ENCODE results near the gene PRKN.
"Not testable (repeated sequence)": the region's sequence is repeated elsewhere in the genome, so short reads cannot be mapped to it uniquely, and the experiment has no call there.

Gene PRKN

DNA sequence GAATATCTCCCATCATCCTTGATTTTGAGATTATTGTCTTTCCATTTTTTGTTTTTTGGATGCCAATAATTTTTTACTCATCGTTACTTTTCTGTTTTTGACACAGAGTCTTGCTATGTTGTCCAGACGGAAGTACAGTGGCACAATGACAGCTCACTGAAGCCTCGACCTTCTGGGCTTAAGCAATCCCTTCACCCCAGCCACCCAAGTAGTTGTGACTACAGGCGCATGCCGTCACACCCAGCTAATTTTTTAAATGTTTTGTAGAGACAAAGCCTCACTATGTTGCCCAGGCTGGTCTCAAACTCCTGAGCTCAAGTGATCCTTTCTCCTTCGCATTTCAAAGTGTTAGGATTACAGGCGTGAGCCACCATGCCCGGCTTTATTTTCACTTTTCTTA is 851.3 kb downstream of the PRKN start:
- no peak for DNase-seq

DNA sequence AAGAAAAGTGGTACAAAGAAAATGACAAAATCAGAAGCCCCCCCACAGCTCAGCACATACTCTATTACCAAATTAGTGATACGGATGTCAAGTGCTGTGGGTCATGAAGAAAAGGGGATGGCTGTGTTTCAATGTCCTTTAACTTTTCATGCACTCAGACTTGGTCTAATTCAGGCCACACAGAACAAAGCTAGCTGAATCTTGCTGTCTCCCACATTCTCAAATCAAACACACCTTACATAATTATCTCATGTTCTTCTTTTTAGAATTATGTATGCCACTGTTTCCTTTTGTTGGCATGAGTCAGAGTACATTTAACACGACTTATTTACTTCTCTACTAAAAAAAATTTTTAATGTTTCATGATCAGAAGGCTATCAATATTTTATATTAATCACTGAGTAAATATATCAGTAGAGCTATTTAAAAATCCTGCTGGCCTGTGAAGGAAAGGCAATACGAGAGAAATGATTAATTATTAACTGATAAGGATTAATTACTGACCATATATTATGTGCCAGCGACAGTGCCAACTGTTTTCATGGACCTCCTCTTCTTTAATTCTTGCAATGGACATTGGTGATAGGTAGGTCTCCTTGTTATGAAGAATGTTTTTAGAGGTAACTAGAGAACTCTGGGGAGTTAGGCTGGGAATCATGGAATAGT is 857.2 kb downstream of the PRKN start:
- no peak for DNase-seq

DNA sequence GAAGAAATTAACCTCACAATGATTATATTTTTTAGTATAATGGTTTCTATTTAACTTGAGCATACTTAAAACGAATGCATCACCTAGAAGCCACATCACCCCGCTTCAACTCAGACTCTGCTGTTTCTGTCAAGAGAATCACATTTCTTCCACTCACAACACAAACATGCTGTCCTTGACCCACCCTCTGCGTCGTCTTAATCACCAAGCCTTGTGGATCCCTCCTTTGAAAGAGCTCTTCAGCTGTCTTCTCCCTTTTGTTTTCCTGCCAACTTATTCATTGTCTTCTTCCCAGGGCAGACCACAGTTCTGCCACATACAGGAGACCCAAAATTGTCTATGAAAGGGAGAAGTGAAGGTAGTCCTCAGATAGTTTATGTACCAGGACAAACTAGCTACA is 858.1 kb downstream of the PRKN start:
- no peak for DNase-seq

DNA sequence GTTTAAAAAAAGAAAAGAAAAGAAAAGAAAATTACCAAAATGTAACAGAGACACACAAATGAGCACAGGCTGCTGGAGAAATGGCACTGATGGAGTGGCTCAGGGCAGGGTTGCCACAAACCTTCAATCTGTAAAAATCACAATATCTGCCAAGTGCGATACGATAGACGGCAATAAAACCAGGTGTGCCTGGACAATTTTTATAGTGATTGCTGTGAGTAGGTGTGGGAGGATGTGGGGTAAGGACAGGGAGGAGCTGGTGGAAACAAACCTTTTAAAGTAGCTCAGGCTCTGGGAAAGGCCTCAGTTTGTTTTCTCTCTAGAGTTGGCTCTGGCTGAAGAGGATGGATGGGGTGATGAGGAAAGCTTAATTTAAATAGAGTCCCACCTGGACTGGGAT is 861.0 kb downstream of the PRKN start:
- DNase-seq, result no peak

DNA sequence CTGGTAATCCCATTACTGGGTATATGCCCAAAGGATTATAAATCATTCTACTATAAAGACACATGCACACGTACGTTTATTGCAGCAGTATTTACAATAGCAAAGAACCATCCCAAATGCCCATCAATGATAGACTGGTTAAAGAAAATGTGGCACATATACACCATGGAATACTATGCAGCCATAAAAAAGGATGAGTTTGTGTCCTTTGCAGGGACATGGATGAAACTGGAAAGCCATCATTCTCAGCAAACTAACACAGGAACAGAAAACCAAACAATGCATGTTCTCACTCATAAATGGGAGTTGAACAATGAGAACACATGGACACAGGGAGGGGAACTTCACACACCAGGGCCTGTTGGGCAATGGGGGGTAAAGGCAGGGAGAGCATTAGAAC is 866.5 kb downstream of the PRKN start:
- not testable (repeated sequence) for DNase-seq

DNA sequence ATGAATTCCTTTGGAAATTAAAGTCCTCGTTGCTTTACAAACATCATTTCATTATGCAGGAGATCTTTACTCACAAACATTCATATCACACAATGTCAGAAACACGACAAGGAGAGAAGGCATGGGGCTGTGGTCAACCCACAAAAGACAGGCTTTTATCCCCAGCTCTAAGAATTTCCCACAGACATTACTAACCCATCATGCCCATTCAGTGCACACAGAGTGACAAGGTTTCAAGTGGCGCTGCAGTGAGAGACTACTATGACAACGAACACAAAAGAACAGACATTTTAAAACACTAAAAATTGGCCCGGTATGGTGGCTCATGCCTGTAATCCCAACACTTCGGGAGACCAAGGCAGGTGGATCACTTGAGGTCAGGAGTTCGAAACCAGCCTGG is 873.9 kb downstream of the PRKN start:
- no peak for DNase-seq

DNA sequence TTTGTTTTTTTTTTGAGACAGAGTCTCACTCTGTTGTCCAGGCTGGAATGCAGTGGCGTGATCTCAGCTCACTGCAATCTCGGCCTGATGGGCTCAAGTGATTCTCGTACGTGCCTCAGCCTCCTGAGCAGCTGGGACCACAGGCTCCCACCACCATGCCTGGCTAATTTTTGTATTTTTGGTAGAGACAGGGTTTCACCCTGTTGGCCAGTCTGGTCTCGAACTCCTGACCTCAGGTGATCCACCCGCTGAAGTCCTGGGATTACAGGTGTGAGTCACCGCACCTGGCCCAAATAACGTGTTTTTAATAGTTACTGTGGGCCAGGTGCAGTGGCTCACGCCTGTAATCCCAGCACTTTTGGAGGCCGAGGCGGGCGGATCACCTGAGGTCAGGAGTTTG is 876.1 kb downstream of the PRKN start:
- DNase-seq, result not testable (repeated sequence)

DNA sequence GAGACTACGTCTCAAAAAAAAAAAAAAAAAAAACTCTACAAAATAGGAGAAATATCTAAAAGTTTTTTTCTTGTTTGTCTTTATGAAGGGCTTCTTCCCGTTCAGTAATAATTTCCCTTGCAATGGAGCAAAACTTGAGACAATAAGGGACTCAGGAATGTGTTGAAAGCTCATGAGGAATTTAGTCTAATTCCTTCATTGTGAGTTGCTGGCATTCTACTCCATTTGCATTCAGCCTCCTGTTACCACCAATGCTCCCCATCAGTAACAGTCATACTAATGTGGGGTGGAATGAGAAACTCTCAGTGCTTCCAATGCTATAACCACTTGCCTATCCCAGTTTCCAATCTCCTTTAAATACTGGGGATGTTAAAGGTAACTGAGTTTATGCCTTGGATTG is 877.0 kb downstream of the PRKN start:
- DNase-seq, result no peak

DNA sequence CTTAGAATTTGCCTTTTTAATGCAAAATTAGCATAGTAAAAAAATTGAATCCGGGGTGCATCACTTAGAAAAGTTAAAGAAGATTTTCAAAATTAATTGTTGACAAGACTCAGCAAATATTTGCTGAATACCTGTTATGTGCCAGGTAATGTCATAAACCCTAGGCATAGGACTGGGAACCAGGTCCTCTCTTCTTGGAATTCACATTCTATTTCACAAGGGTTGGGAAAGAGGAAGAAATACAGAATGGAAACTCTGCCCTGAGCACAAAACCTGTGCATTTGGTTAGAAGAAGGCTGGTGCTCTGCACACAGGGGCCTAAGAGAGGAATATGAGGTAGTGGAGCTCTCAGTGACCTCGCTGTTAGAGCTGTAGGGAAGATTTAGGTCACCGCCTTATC is 879.9 kb downstream of the PRKN start:
- no peak for DNase-seq

DNA sequence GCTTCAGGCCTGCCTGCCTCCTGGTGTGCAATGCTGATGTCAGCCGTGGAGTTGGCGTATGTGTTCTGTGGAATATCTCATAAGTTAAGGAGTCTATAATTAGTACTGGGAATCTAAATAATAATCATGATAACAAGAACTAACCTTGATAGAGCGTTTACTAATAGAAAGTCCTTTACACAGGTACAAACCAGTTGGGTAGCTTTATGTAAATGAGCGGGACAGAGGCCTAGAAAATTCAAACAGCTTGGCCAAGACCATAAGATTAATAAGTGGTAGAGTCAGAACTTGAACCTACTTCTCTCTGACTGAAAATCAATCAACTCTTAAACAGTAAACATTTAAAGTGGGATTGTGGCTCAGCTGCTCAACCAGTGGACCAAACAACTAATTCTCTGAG is 882.8 kb downstream of the PRKN start:
- DNase-seq, result no peak

DNA sequence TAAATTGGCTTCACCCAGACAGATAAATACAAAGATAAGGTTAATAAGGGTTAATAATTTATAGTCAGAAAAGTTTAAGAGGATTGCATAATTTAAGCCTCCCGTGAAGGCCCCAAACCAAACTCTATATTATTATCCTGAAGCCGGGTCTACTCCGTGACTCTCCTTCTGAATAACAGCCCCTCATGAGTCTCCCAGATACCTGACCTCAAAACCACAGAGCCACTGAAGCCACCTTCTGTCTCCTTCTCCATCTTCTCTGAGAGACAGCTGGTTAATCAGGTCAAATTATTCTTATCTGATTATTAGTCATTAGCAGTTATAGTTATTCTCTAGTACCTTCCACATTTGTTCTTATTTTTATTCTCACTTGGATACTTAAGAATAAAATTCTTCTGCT is 884.5 kb downstream of the PRKN start:
- no peak for DNase-seq

DNA sequence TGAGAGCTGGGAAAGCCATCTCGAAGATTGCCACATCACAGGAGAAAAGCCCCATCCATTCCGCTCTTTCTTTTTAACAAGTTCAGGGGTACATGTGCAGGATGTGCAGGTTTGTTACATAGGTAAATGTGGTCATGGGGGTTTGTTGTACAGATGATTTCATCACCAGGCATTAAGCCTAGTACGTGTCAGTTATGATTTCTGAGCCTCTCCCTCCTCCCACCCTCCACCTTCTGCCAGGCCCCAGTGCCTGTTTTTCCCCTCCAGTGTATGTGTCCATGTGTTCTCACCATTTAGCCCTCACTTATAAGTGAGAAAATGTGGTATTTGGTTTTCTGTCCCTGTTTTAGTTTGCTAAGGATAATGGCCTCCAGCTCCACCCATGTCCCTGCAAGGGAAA is 887.2 kb downstream of the PRKN start:
- no peak for DNase-seq

DNA sequence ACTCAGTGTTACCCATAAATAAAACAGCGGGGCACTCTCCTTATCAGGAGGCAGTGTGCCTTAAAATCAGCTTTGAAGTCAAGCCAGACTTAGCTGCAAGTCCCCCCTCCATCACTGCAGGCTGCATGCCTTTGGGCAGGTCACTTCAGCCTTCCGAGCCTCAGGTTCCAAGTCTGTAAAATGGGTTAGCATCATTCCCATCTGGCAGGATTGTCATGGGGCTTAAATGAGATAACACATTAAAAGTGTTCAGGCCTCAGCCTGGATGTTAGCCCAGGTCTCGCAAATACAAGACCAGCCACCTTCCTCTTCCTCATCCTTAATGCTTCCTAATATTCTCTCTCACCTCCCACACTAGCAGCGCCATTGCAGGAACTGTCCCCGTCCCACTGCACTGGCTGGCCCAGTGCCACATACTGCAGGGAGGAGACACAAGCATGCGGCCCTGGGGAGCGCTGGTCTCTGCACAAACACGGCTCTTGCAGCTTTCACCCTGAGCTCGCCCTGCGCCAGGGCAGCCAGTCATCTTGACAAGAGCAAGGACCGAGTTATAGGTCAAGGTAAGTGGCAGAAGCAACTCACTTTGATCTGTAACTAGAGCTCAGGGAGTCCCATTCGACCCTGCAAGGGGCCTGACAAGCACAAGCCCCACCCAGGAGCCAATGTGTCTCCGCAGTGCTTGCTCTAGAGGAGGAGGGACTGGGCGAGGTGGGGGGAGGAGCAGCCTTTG is 889.1 kb downstream of the PRKN start:
- DNase-seq, result no peak

DNA sequence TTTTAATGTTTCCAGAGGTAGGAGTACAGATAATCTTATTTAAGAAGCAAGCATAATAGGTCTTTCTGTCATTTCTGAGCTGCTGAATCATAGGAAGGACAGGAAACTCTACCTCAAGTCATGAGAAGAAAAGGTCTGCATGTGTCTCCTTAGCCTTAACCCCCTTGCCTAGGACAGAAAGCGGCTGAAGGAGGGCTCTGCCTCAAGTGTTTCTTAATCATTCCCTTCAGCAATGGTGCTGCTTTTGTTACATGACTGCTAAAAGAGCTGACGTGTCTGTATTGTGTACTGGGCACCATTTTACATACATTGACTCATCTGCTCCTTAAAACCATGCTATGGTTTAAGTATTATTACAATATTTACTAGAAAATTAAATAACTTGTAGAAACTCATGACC is 889.7 kb downstream of the PRKN start:
- no peak for DNase-seq

DNA sequence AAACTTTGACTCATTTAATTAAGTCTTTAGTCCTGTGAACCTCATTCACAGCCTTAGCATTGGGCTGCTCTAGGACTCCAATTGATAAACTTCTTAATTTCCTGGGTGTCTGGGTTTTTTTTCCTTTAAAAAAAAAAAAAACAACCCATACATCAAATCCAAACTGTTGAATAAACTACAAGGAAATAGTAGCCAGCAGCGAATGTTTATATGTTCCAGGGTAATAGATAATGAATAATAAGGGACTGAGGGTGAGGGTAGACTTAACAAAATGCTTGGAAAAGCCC is 890.2 kb downstream of the PRKN start:
- no peak for DNase-seq

DNA sequence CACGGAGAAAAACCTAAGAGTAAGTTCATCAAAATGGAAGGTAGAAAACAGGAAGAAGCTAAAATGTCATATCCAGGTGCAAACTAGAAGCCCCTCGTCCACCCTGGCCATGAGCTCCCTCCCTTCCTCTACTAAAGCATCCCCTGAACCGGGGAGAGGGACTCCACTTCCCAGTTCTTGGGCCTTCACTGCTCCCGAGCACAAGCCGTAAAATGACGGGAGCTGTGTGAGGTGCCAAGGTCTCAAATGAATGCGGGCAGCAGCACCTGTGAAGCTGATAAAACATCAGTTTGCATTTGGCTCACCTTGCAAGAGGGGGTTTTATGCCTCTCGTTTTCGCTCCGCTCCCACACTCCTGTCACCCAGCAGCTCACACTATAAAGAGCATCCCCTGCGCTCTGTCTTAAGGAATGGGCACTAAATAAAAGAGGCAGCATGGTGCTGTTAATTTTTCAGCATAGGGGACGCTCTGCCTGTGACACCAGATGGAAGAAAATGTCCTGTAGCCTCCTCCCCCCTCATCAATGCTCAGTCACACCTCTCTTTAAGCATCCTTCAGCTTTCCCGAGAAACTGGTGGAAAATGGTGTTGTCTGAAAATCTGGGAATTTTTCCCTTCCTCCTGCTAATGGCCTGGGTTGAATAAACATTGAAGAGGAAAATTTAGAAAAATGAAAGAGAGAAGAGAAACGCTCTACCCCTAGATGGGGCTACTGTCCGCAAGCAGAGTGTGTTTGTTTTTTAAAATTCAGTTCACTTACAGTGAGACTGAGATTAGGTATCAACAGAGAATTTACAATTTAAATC is 890.7 kb downstream of the PRKN start:
- DNase-seq, result no peak

DNA sequence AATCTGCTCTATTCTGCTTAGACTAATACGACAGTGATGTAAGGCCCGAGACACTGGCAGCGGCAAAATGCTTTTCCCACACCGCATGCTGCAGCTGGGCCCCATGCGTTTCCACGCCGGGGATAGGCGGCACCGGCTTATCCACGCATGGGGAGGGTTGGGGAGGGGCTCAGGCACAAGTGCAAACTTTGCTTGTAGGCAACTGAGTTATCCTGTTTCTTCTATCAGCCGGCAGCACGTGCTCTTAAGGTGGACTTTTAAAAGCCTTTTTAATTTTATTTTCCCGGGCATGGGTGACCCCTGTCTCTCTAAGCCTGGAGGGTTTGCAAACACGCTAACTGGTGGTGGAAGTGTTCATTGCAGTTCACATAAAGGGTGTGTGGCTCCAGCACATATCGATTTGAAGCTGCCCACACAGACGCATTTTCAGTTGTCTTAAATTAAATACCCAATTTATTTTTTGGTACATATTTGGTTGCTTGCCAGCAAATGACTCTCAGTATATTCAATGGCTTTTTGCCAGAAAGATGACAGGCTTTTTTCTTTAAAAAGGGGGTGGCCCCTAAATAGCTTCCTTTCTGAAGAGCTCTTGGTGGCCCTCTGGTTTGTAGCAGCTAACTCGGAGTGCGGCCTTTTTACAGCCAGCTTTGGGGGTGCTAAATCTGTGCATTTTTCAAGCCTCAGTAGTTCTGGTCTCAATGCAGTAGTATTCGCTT is 891.9 kb downstream of the PRKN start:
- DNase-seq, result no peak

DNA sequence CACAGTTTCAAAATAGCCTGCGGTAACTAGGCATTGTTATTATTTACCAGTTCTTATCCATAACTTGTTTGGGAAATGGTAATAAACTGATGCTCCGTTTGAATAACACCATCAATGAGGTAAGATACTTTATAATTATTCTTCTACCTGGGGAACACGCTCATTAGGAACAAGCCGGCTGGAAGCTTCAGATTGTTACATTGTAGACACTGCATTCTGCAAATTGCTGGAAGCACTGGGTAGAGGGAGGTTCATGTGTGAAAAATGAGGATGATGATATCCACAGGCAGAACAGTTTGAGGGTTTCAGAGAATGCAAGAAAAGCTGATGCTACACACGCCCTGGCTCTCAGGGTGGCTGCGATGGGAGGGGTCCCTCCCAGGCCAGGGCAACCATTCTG is 893.1 kb downstream of the PRKN start:
- DNase-seq, result no peak

DNA sequence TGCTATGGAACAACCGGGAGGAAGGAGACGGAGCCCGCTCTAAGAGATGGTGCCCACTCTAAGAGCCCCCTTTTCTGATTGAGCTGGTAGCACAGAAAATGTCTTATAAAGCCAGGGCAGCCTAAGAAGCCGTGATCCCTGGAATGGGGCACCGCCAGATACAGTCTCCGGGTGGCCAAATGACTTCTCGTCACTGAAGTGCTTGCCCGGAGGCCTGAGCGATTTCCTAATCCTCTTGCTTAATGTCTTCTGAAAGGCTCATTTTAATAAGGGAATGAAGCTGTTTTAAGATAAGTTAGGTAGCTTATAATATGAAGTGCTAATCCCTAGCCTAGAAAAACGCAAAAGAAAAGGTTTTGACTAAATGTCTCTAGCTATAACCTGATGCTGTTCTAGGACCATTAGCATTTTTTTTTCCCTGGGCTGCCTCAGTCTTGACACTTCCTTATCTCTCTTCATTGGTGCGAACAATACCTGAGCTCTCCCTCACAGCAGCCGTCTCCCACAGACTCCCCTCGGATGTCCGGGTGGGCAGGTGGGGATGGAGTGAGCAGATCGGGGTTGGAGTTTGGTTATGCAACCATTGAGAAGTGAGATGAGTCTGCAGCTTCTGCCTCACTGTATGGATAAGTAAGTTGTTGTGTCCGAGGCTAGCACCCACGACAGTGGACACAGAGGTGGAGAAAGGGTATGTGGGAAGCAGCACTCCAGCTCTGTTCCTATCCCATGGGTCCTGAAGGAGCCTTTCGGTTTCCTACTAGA is 894.3 kb downstream of the PRKN start:
- no peak for DNase-seq

DNA sequence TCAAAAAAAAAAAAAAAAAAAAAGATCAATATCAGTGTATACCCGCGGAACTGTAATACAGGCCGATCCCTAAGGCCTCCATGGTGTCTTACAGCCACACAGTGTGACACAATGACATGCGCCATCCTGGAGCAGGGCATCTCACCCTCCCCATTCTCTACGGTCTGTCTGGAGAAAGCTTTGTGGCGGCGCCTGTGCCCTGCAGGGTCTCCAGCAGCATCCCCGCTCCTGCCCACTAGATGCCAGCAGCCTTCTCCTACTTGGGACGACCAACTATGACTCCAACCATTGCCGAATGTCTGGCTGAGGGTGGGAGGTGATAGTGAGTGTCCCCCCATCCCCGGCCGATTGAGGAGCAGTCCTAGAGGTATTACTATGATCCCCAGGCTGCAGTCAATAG is 894.9 kb downstream of the PRKN start:
- DNase-seq, result no peak

DNA sequence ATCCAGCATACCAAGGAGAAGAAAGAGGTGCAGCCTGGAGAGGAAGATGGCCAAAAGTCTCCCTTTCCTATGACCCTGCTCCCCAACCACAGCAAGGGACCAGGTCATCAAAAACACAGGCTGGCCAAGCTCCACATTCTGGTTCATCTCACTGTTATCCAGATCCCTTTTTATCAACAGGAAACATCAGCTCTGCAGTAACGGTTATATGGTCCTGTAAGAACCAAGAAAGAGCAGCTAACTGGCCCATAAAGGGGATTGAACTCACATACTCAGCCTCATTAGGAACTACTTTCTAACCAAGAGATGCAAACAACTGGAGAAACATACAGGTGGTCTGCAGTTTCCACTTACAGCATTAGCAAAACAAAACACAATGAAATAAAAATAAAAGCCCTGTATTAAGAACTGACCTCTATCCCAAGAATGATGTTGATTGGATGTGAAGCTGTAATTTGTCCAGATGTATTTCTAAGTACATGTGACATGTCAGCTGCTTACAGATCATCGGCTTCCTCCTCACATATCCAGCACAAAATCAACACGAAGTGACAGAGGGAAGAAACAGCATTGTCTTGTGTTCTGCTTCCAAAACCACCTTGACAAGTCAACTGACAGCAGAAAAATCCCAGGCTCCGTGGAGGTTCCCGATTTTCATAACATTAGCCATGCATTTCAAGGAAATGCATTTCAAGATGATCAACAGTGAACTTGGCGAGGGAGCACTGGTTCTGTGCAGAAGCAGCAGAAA is 896.5 kb downstream of the PRKN start:
- no peak for DNase-seq

DNA sequence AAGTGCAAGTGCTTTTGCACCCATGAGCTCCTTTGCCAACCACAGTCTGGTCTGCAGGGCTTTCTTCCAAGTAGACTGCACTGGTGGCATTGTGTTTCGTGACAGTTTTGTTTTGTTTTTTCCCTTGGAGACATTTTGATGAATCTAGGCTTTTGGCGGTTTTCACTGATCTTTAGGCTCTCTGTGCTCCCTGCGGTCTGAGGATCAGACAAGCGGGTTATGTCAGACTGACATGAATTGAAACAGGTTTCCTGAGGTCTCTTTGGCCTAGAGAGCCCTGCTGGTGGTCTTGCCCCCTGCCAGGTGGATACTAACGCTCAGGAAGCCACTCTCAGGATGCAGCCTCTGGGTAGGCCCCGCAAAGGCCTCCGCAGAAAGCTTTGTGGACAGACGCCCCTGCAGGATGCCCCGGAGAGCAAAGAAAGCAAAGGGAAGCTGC is 898.3 kb downstream of the PRKN start:
- DNase-seq, result no peak

Data from activated gamma-delta T cell treated with Interleukin-2 at 50 U/mL for 16 hours (primary cell).